Measurements from ENCODE around the gene CBFA2T3.

The CBFA2T3 gene

GRCh38 chr16:88943131-88943664, 33.8 kb downstream of the CBFA2T3 start:
- no peaks in the 10 kb centered on the region for H3K4me1 ChIP-seq (ENCODE audit: insufficient read depth, low read length, poor library complexity, severe bottlenecking)
- H3K4me3 ChIP-seq (ENCODE audit: low read length, poor library complexity, severe bottlenecking): no peak overlapping the region
- no peak overlapping the region for H3K9ac ChIP-seq (ENCODE audit: low read depth, low read length, poor library complexity, severe bottlenecking)
- no peaks in the 10 kb centered on the region for H3K9me3 ChIP-seq (ENCODE audit: insufficient read depth, low read depth, low read length)
- H4K20me1 ChIP-seq (ENCODE audit: insufficient read depth, low read length, poor library complexity, severe bottlenecking): peaks cover 48% of the 10 kb centered on the region
- no peak for TF ChIP-seq CTCF (conservative IDR thresholded peaks at IDR 0.05; ENCODE audit: low read length)
- TF ChIP-seq EZH2phosphoT487 (IDR thresholded peaks at IDR 0.05; ENCODE audit: borderline replicate concordance): no peak
- H3K79me2 ChIP-seq (ENCODE audit: insufficient read depth, low read length): peaks cover 85% of the 10 kb centered on the region
- H2AFZ ChIP-seq (ENCODE audit: low read length): no peak overlapping the region
- no peaks in the 10 kb centered on the region for H3K9me2 ChIP-seq (replicated peaks; ENCODE audit: low read depth, low read length)
- H3K36me3 ChIP-seq (ENCODE audit: insufficient read depth, low read length): peaks cover 6% of the 10 kb centered on the region; the same call in 1 of the 2 replicates
- H3K4me2 ChIP-seq (ENCODE audit: low read depth, low read length, poor library complexity, severe bottlenecking): no peak overlapping the region
- no peaks in the 10 kb centered on the region for H3K27me3 ChIP-seq (ENCODE audit: insufficient read depth, low read length, poor library complexity, severe bottlenecking)
- H3F3A ChIP-seq (ENCODE audit: low read depth): no peaks in the 10 kb centered on the region

- H3K4me3 ChIP-seq (ENCODE audit: low read length, poor library complexity, severe bottlenecking): no peak overlapping the region
- H3K79me2 ChIP-seq (ENCODE audit: insufficient read depth, low read length): peaks cover 85% of the 10 kb centered on the region
Observed at GRCh38 chr16:88941913-88942909, 34.8 kb downstream of the CBFA2T3 start.

More at GRCh38 chr16:88941913-88942909, 34.8 kb downstream of the CBFA2T3 start:
- H3K36me3 ChIP-seq (ENCODE audit: insufficient read depth, low read length): no peaks in the 10 kb centered on the region; the same call in 1 of the 2 replicates
- H2AFZ ChIP-seq (ENCODE audit: low read length): no peak overlapping the region
- no peaks in the 10 kb centered on the region for H3K27me3 ChIP-seq (ENCODE audit: insufficient read depth, low read length, poor library complexity, severe bottlenecking)
- H3K9me2 ChIP-seq (replicated peaks; ENCODE audit: low read depth, low read length): no peaks in the 10 kb centered on the region
- H3F3A ChIP-seq (ENCODE audit: low read depth): no peaks in the 10 kb centered on the region
- H3K9ac ChIP-seq (ENCODE audit: low read depth, low read length, poor library complexity, severe bottlenecking): no peak overlapping the region
- peaks cover 47% of the 10 kb centered on the region for H4K20me1 ChIP-seq (ENCODE audit: insufficient read depth, low read length, poor library complexity, severe bottlenecking)
- H3K4me2 ChIP-seq (ENCODE audit: low read depth, low read length, poor library complexity, severe bottlenecking): no peak overlapping the region
- H3K4me1 ChIP-seq (ENCODE audit: insufficient read depth, low read length, poor library complexity, severe bottlenecking): no peaks in the 10 kb centered on the region
- H3K9me3 ChIP-seq (ENCODE audit: insufficient read depth, low read depth, low read length): no peaks in the 10 kb centered on the region
- TF ChIP-seq EZH2phosphoT487 (IDR thresholded peaks at IDR 0.05; ENCODE audit: borderline replicate concordance) (no peak), CTCF (conservative IDR thresholded peaks at IDR 0.05; ENCODE audit: low read length) (no peak)

Data from Loucy (cell line).